Measurements from ENCODE around the gene SNAI3. TPM values are rescaled to one million over a fixed set of nuclear protein-coding genes. Genes with fewer than 3 reads are reported as not detected.

The SNAI3 gene
- total RNA-seq, 1 experiment from 2014 or later, result not detected

DNA sequence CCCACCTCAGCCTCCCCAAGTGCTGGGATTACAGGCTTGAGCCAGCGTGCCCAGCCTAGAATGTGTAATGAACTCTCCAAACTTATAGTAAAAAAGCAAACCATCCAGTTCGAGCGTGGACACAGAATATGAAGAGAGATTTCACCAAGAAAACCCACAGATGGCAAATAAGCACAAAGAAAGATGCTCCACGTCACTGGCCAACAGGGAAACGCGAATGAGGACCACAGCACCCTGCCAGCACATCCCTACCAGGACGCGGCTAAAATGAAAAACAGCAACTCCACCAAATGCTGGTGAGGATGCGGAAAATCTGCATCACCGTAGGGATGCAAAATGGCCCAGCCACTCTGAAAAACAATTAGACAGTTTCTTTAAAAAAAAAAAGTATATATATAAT is 24.8 kb downstream of the SNAI3 start:
- no peak for ATAC-seq
- no peaks in the 10 kb centered on the region for H3K9me3 ChIP-seq (ENCODE audit: control insufficient read depth, insufficient read depth, low read depth, low read length)
- intact Hi-C loops (cut with micrococcal nuclease; ENCODE audit: unreplicated experiment), result no loop called here
- in situ Hi-C loops (cut with HindIII; ENCODE audit: low pct_unique_long_range_greater_than_20kb, low sequenced_read_pairs), result no loop called here
- BruUV-seq (replicated peaks), result no TSS peak
- no peaks in the 10 kb centered on the region for H3K27me3 ChIP-seq (ENCODE audit: control insufficient read depth, insufficient read depth, low read length)
- no peak for DNase-seq (ENCODE audit: low read depth, low spot score)
- ChIA-PET CTCF (no interaction called here), POLR2A (no interaction called here)
- peak overlapping the region in 1 of 2 experiments; percentile 23; a peak in 1 of 4 replicates for H3K4me3 ChIP-seq (ENCODE audit: low read depth in 2 of 2, low read length in 2 of 2)
- peaks cover 5% of the 10 kb centered on the region; the same call in 1 of the 2 replicates for H3K4me1 ChIP-seq (ENCODE audit: control insufficient read depth, insufficient read depth, low read length)
- TF ChIP-seq TCF7L2 (IDR thresholded peaks at IDR 0.05; ENCODE audit: low read depth, low read length) (no peak), SIN3A (IDR thresholded peaks at IDR 0.05; ENCODE audit: borderline replicate concordance, insufficient read depth, low read depth, low read length) (no peak), POLR2AphosphoS5 (IDR thresholded peaks at IDR 0.05; ENCODE audit: low read depth, low read length) (no peak)
- TF ChIP-seq, protein P1, sequence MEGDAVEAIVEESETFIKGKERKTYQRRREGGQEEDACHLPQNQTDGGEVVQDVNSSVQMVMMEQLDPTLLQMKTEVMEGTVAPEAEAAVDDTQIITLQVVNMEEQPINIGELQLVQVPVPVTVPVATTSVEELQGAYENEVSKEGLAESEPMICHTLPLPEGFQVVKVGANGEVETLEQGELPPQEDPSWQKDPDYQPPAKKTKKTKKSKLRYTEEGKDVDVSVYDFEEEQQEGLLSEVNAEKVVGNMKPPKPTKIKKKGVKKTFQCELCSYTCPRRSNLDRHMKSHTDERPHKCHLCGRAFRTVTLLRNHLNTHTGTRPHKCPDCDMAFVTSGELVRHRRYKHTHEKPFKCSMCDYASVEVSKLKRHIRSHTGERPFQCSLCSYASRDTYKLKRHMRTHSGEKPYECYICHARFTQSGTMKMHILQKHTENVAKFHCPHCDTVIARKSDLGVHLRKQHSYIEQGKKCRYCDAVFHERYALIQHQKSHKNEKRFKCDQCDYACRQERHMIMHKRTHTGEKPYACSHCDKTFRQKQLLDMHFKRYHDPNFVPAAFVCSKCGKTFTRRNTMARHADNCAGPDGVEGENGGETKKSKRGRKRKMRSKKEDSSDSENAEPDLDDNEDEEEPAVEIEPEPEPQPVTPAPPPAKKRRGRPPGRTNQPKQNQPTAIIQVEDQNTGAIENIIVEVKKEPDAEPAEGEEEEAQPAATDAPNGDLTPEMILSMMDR (IDR thresholded peaks at IDR 0.05), result no peak
- TF ChIP-seq, protein P2, sequence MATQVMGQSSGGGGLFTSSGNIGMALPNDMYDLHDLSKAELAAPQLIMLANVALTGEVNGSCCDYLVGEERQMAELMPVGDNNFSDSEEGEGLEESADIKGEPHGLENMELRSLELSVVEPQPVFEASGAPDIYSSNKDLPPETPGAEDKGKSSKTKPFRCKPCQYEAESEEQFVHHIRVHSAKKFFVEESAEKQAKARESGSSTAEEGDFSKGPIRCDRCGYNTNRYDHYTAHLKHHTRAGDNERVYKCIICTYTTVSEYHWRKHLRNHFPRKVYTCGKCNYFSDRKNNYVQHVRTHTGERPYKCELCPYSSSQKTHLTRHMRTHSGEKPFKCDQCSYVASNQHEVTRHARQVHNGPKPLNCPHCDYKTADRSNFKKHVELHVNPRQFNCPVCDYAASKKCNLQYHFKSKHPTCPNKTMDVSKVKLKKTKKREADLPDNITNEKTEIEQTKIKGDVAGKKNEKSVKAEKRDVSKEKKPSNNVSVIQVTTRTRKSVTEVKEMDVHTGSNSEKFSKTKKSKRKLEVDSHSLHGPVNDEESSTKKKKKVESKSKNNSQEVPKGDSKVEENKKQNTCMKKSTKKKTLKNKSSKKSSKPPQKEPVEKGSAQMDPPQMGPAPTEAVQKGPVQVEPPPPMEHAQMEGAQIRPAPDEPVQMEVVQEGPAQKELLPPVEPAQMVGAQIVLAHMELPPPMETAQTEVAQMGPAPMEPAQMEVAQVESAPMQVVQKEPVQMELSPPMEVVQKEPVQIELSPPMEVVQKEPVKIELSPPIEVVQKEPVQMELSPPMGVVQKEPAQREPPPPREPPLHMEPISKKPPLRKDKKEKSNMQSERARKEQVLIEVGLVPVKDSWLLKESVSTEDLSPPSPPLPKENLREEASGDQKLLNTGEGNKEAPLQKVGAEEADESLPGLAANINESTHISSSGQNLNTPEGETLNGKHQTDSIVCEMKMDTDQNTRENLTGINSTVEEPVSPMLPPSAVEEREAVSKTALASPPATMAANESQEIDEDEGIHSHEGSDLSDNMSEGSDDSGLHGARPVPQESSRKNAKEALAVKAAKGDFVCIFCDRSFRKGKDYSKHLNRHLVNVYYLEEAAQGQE (IDR thresholded peaks at IDR 0.05; ENCODE audit: insufficient read depth in 1 of 2, low read depth in 2 of 2, low read length in 1 of 2), result no peak
- H3K36me3 ChIP-seq (ENCODE audit: control insufficient read depth, insufficient read depth, low read length), result no peaks in the 10 kb centered on the region; the same call in 1 of the 2 replicates
- no peak overlapping the region for H3K27ac ChIP-seq (ENCODE audit: low read length)

DNA sequence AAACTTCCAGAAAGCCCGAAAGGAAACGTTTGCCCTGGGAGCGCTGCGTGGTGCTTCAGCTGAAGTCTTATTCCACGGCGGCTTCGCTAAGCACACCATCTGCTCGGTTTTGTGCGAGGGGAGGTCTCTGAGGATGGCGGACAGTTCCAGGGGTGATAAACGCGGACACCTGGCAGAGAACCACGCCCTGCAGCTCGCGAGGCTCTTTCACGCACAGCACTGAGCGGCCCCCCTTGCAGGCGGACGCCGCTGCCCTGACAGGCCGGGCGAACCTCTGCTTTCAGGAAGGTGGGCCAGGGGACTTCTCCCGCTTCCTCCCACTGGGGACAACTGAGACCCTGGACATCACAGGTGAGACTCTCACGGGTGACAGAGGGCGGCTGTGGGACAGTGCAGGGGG is 27.1 kb downstream of the SNAI3 start:
- Histone ChIP-seq H3K4me3 (ENCODE audit: low read depth in 2 of 2, low read length in 2 of 2) (no peak overlapping the region), H3K27ac (ENCODE audit: low read length) (no peak overlapping the region), H3K27me3 (ENCODE audit: control insufficient read depth, insufficient read depth, low read length) (no peaks in the 10 kb centered on the region), H3K4me1 (ENCODE audit: control insufficient read depth, insufficient read depth, low read length) (peaks cover 5% of the 10 kb centered on the region; the same call in 1 of the 2 replicates), H3K9me3 (ENCODE audit: control insufficient read depth, insufficient read depth, low read depth, low read length) (no peaks in the 10 kb centered on the region), H3K36me3 (ENCODE audit: control insufficient read depth, insufficient read depth, low read length) (no peaks in the 10 kb centered on the region; the same call in 1 of the 2 replicates)
- intact Hi-C loops (cut with micrococcal nuclease; ENCODE audit: unreplicated experiment), result no loop called here
- POLR2A ChIA-PET, result no interaction called here
- CTCF ChIA-PET, result no interaction called here
- TF ChIP-seq, protein P2 (IDR thresholded peaks at IDR 0.05; ENCODE audit: insufficient read depth in 1 of 2, low read depth in 2 of 2, low read length in 1 of 2), result no peak
- no peak for TF ChIP-seq POLR2AphosphoS5 (IDR thresholded peaks at IDR 0.05; ENCODE audit: low read depth, low read length)
- DNase-seq (ENCODE audit: low read depth, low spot score), result no peak
- in situ Hi-C loops (cut with HindIII; ENCODE audit: low pct_unique_long_range_greater_than_20kb, low sequenced_read_pairs), result no loop called here
- no TSS peak for BruUV-seq (replicated peaks)
- ATAC-seq, result no peak
